GM21529 (cell line): ENCODE data around the gene CELA3B.
"Not testable (repeated sequence)": the region's sequence is repeated elsewhere in the genome, so short reads cannot be mapped to it uniquely, and the experiment has no call there.

Experiments used
- ATAC-seq: cut with Tn5 transposase; IDR thresholded peaks from one replicate; pipeline ENCODE4 v1.9.1; 2021; ENCODE audit not compliant: unreplicated experiment

Gene CELA3B

DNA sequence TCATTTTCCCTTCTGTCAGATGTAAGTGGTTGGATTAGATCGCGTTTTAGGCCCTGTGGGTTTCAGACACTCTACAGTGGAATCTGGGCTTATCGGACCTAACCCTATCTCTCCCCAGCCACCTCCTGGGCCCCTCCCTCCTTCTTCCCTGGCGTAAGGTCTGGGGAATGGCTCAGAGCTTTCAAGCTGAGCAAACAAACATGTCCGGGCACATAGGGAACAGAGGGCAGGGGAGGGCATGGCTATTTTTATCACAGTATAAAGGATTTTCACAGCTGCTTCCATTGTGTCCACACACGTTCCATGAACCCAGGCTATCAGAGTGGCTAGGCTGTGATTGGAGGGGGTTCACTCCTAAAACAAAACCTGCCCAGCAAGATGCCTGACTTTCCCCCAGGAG lies 2.1 kb upstream of the CELA3B start:
- ATAC-seq, result not testable (repeated sequence)

DNA sequence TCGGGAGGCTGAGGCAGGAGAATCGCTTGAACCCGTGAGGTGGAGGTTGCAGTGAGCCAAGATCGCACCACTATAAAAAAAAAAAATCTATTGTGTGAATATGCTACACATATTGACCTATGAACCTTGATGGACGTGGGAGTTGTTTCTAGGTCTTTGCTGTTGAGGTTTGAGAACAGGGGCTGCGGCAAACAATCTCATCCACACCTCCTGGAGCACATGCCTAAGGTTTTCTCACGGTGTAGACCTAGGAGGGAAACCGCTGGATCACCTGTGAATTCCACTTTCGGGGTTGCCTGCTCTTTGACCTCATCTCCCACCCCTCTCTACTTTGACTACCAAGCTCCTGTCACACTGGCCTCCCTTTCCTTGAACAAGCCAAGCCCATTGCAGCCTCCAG lies 1.5 kb upstream of the CELA3B start:
- not testable (repeated sequence) for ATAC-seq

DNA sequence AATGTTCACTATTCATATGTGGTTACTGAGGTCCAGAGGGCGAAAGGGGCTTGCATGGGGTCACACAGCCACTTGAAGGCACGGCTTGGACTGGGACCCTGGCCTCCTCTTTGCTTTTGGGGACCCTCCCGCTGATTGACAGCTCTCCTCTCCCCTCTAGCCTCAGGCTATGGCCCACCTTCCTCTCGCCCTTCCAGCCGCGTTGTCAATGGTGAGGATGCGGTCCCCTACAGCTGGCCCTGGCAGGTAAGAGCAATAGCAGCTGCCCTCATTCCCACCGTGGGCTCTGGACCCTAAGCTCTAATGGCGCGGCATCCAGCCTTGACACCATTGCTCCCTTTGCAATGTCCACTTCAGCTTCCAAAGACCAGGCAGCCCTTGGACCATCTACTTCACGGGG lies 1.4 kb downstream of the CELA3B start:
- ATAC-seq, result not testable (repeated sequence)

GRCh38 chr1:21980515-21981220 lies 3.8 kb downstream of the CELA3B start:
- ATAC-seq, result not testable (repeated sequence)

GRCh38 chr1:21981253-21981652 lies 4.4 kb downstream of the CELA3B start:
- not testable (repeated sequence) for ATAC-seq

GRCh38 chr1:21982122-21982521 lies 5.3 kb downstream of the CELA3B start:
- ATAC-seq, result not testable (repeated sequence)

GRCh38 chr1:21983539-21983938 lies 6.7 kb downstream of the CELA3B start:
- not testable (repeated sequence) for ATAC-seq

DNA sequence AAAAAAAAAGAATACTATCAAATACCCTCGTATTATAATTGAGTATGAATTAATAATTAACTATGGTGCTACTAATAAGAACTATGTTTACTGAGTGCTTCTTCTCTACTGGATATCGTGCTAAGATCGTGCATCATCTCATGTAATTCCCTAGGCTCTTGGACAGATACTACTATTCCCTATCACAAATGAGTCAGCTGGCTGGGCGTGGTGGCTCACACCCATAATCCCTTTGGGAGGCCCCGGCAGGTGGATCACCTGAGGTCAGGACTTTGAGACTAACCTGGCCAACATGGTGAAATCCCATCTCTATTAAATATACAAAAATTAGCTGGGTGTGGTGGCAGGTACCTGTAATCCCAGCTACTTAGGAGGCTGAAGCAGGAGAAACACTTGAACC lies 9.1 kb downstream of the CELA3B start:
- ATAC-seq, result not testable (repeated sequence)

- not testable (repeated sequence) for ATAC-seq
These were observed 9.6 kb downstream of the CELA3B start for GRCh38 chr1:21986386-21986785.

DNA sequence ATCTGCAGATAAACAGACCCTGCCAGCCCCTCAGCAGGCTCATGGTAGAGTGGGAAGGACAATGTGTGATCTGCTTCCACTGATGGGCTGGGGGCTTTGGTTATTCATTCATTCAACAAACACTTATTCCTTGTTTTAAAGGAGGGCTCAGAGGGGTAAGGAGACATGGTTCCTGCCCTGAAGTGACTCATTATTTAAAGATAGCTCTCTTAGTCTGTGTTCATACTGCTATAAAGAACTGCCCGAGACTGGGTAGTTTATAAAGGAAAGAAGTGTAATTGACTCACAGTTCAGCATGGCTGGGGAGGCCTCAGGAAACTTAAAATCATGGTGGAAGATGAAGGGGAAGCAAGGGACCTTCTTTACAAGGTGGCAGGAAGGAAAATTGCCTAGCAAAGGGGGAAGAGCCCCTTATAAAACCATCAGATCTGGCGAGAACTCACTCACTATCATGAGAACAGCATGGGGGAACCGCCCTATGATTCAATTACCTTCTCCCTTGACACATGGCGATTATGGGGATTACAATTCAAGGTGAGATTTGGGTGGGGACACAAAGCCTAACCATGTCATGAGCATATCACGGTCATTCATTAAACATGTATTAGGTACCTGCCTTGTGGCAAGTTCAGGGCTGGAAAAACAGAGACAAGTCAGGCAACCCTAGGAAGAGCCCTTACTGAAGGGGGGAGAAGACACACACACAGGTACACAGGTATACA lies 13.0 kb downstream of the CELA3B start:
- not testable (repeated sequence) for ATAC-seq

DNA sequence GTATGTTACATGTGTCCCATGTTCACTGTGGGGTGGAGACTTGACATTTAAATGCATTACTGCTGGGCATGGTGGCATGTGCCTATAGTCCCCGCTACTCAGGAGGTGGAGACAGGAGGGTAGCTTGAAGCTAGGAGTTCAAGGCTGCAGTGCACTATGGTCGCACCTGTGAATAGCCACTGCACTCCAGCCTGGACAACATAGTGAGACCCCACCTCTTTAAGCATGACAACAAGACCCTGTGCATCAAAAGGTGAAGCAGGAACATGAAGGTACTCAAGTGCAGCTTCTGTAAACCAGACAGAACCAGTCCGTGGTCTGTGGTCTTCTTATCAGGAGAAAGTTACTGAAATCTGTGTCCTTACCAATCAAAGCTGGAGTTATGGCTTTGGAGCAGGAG lies 15.4 kb downstream of the CELA3B start:
- ATAC-seq, result not testable (repeated sequence)

- not testable (repeated sequence) for ATAC-seq
These were observed 17.9 kb downstream of the CELA3B start for GRCh38 chr1:21994716-21995115.

GRCh38 chr1:21996663-21996970 lies 19.8 kb downstream of the CELA3B start:
- not testable (repeated sequence) for ATAC-seq

- not testable (repeated sequence) for ATAC-seq
These were observed 21.2 kb downstream of the CELA3B start for GRCh38 chr1:21997891-21998623.

GRCh38 chr1:21998624-21999294 lies 21.9 kb downstream of the CELA3B start:
- ATAC-seq, result not testable (repeated sequence)

GRCh38 chr1:21999645-22000044 lies 22.8 kb downstream of the CELA3B start:
- ATAC-seq, result not testable (repeated sequence)

- ATAC-seq, result no peak
These were observed 24.6 kb downstream of the CELA3B start, which contains the start of gene CELA3A for GRCh38 chr1:22001409-22001808. Gene CELA3A, plus strand, starts transcription at chr1:22001657. Its CDS starts 18 bp downstream, at chr1:22001675.

DNA sequence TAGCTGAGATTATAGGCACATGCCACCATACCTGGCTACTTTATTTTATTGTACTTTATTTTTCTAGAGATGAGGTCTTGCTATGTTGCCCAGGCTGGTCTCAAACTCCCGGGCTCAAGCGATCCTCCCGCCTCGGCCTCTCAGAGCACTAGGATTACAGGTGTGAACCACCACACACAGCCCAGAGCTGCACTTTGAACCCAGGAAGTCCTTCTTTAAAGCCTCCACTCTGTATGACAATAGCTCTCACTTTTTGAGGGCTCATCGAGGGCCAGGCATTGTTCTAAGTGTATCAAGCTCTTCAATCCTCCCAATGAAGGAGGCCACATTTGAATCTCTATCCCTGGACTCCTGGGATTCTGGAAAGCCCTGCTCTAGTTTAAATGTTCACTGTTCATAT lies 25.6 kb downstream of the CELA3B start:
- not testable (repeated sequence) for ATAC-seq

GRCh38 chr1:22002875-22003274 lies 26.1 kb downstream of the CELA3B start:
- not testable (repeated sequence) for ATAC-seq

DNA sequence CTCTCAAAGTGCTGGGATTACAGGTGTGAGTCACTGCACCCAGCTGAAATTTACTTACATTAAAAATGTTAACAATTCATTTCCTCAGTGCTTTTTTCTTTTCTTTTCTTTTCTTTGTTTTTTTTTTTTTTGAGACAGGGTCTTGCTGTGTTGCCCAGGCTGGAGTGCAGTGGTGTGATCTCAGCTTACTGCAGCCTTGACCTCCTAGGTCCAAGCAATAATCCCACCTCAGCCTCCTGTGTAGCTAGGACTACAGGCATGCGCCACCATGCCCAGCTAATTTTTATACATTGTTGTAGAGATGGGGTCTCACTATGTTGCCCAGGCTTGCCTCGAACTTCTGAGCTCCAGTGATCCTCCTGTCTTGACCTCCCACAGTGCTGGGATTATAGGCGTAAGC lies 27.1 kb downstream of the CELA3B start:
- not testable (repeated sequence) for ATAC-seq
